DMS79 (cell line): ENCODE measurements around the gene FOXO6.
A peak's percentile ranks its signal among the peaks of the same experiment; 100 is the strongest.

Source experiments
- DNase-seq: peaks from one replicate; lab custom pipeline; 2025; lab: John Stamatoyannopoulos, UW

The FOXO6 gene

GRCh38 chr1:41404308-41404761 is 43.1 kb downstream of the FOXO6 start:
- peak; percentile 84 for DNase-seq

GRCh38 chr1:41407664-41408252 is 46.5 kb downstream of the FOXO6 start:
- DNase-seq, result no peak

GRCh38 chr1:41408691-41409090 is 47.5 kb downstream of the FOXO6 start:
- no peak for DNase-seq

- no peak for DNase-seq
Observed at GRCh38 chr1:41409825-41410224, 48.6 kb downstream of the FOXO6 start.

GRCh38 chr1:41410462-41410861 is 49.2 kb downstream of the FOXO6 start:
- DNase-seq, result no peak

GRCh38 chr1:41411229-41411628 is 50.0 kb downstream of the FOXO6 start:
- peak; percentile 39 for DNase-seq

GRCh38 chr1:41412748-41413147 is 51.5 kb downstream of the FOXO6 start:
- DNase-seq, result peak; percentile 30

- DNase-seq, result no peak
Observed at GRCh38 chr1:41413748-41414281, 52.6 kb downstream of the FOXO6 start.

GRCh38 chr1:41414296-41414695 is 53.1 kb downstream of the FOXO6 start:
- DNase-seq, result peak; percentile 52

- DNase-seq, result peak; percentile 43
Observed at GRCh38 chr1:41414716-41415306, 53.6 kb downstream of the FOXO6 start.

GRCh38 chr1:41416081-41416480 is 54.8 kb downstream of the FOXO6 start:
- DNase-seq, result no peak

GRCh38 chr1:41416552-41417334 is 55.5 kb downstream of the FOXO6 start:
- DNase-seq, result peak; percentile 45

- no peak for DNase-seq
Observed at GRCh38 chr1:41417335-41417682, 56.1 kb downstream of the FOXO6 start.

GRCh38 chr1:41417746-41418145 is 56.5 kb downstream of the FOXO6 start:
- DNase-seq, result no peak

- DNase-seq, result peak; percentile 35
Observed at GRCh38 chr1:41418857-41419583, 57.8 kb downstream of the FOXO6 start.

GRCh38 chr1:41419584-41420295 is 58.5 kb downstream of the FOXO6 start:
- DNase-seq, result no peak

- DNase-seq, result no peak
Observed at GRCh38 chr1:41420351-41420750, 59.1 kb downstream of the FOXO6 start.

- no peak for DNase-seq
Observed at GRCh38 chr1:41420860-41421259, 59.6 kb downstream of the FOXO6 start.

- no peak for DNase-seq
Observed at GRCh38 chr1:41422306-41422705, 61.1 kb downstream of the FOXO6 start.

- DNase-seq, result no peak
Observed at GRCh38 chr1:41423511-41424191, 62.4 kb downstream of the FOXO6 start.

- no peak for DNase-seq
Observed at GRCh38 chr1:41424581-41425118, 63.4 kb downstream of the FOXO6 start.
